Activated naive CD4-positive, alpha-beta T cell treated with anti-CD3 and anti-CD28 coated beads, Interleukin-2, amount 10 ng/mL, durations not matched to agents 7 days and 5 days (primary cell): ENCODE data around the gene CUBN.

Experiments
- CTCF ChIA-PET: fragments of 350-600 bp; sonication (Branson Sonifier 250); formaldehyde crosslinking; loops from one replicate; lab custom pipeline; 2021; ENCODE audit warnings: antibody characterized with exemption; lab: Charles Lee
- DNase-seq: peaks from one replicate; pipeline ENCODE4 v3.0.0-alpha.2; 2020
- H3K27ac Mint-ChIP-seq: one replicate; pipeline ENCODE4 v1.8.0; 2021; ENCODE audit warnings: mild to moderate bottlenecking, moderate library complexity, mixed read lengths
- H3K27me3 Mint-ChIP-seq: one replicate; pipeline ENCODE4 v1.8.0; 2021; ENCODE audit warnings: mild to moderate bottlenecking, mixed read lengths
- H3K36me3 Mint-ChIP-seq: one replicate; pipeline ENCODE4 v1.8.0; 2021; ENCODE audit warnings: mixed read lengths
- H3K4me1 Mint-ChIP-seq: one replicate; pipeline ENCODE4 v1.8.0; 2021; ENCODE audit warnings: mixed read lengths
- H3K4me3 Mint-ChIP-seq: one replicate; pipeline ENCODE4 v1.8.0; 2021; ENCODE audit warnings: mild to moderate bottlenecking, moderate library complexity, mixed read lengths
- H3K9me3 Mint-ChIP-seq: one replicate; pipeline ENCODE4 v1.8.0; 2021; ENCODE audit warnings: mixed read lengths

The CUBN gene

GRCh38 chr10:16803464-16803863 lies 326.1 kb downstream of the CUBN start:
- no peaks in the 10 kb centered on the region for H3K9me3 Mint-ChIP-seq
- CTCF ChIA-PET = no interaction called here
- H3K27me3 Mint-ChIP-seq = no peaks in the 10 kb centered on the region
- no peak overlapping the region for H3K27ac Mint-ChIP-seq
- no peak overlapping the region for H3K4me3 Mint-ChIP-seq
- DNase-seq = no peak
- peaks cover 27% of the 10 kb centered on the region for H3K36me3 Mint-ChIP-seq
- peaks cover 4% of the 10 kb centered on the region for H3K4me1 Mint-ChIP-seq

- no peaks in the 10 kb centered on the region for H3K27me3 Mint-ChIP-seq
Observed at GRCh38 chr10:16799621-16800020, 330.0 kb downstream of the CUBN start.

GRCh38 chr10:16798571-16798970 lies 331.0 kb downstream of the CUBN start:
- Mint-ChIP-seq H3K27me3 (no peaks in the 10 kb centered on the region), H3K36me3 (peaks cover 33% of the 10 kb centered on the region), H3K4me3 (no peak overlapping the region), H3K9me3 (no peaks in the 10 kb centered on the region), H3K27ac (no peak overlapping the region), H3K4me1 (peaks cover 4% of the 10 kb centered on the region)
- CTCF ChIA-PET = no interaction called here
- no peak for DNase-seq

More at GRCh38 chr10:16799621-16800020, 330.0 kb downstream of the CUBN start:
- Mint-ChIP-seq H3K27ac (no peak overlapping the region), H3K9me3 (no peaks in the 10 kb centered on the region), H3K36me3 (peaks cover 31% of the 10 kb centered on the region), H3K4me1 (peaks cover 4% of the 10 kb centered on the region), H3K4me3 (no peak overlapping the region)
- CTCF ChIA-PET = no interaction called here
- DNase-seq = no peak

- Mint-ChIP-seq H3K27ac (no peak overlapping the region), H3K4me3 (no peak overlapping the region), H3K36me3 (peaks cover 47% of the 10 kb centered on the region), H3K9me3 (peaks cover 4% of the 10 kb centered on the region), H3K27me3 (no peaks in the 10 kb centered on the region), H3K4me1 (peaks cover 4% of the 10 kb centered on the region)
- CTCF ChIA-PET = no interaction called here
- no peak for DNase-seq
Observed at GRCh38 chr10:16795410-16796073, 334.1 kb downstream of the CUBN start.

- Mint-ChIP-seq H3K36me3 (peaks cover 59% of the 10 kb centered on the region), H3K9me3 (peaks cover 4% of the 10 kb centered on the region), H3K4me3 (no peak overlapping the region), H3K27ac (no peak overlapping the region), H3K27me3 (no peaks in the 10 kb centered on the region), H3K4me1 (peaks cover 3% of the 10 kb centered on the region)
- DNase-seq = no peak
- CTCF ChIA-PET = no interaction called here
Observed at GRCh38 chr10:16794005-16794404, 335.6 kb downstream of the CUBN start.

GRCh38 chr10:16792675-16793074 lies 336.9 kb downstream of the CUBN start:
- H3K27me3 Mint-ChIP-seq = no peaks in the 10 kb centered on the region
- H3K9me3 Mint-ChIP-seq = peaks cover 4% of the 10 kb centered on the region
- H3K4me3 Mint-ChIP-seq = no peak overlapping the region
- peaks cover 58% of the 10 kb centered on the region for H3K36me3 Mint-ChIP-seq
- H3K4me1 Mint-ChIP-seq = peaks cover 16% of the 10 kb centered on the region
- CTCF ChIA-PET = no interaction called here
- DNase-seq = no peak
- no peak overlapping the region for H3K27ac Mint-ChIP-seq

- no peak overlapping the region for H3K4me3 Mint-ChIP-seq
- H3K4me1 Mint-ChIP-seq = peaks cover 26% of the 10 kb centered on the region
- H3K36me3 Mint-ChIP-seq = peaks cover 66% of the 10 kb centered on the region
- DNase-seq = no peak
- no peak overlapping the region for H3K27ac Mint-ChIP-seq
- H3K27me3 Mint-ChIP-seq = no peaks in the 10 kb centered on the region
- H3K9me3 Mint-ChIP-seq = peaks cover 12% of the 10 kb centered on the region
- CTCF ChIA-PET = no interaction called here
Observed at GRCh38 chr10:16789765-16790164, 339.8 kb downstream of the CUBN start.

GRCh38 chr10:16789261-16789660 lies 340.4 kb downstream of the CUBN start:
- peaks cover 26% of the 10 kb centered on the region for H3K4me1 Mint-ChIP-seq

GRCh38 chr10:16788778-16789177 lies 340.8 kb downstream of the CUBN start:
- H3K4me3 Mint-ChIP-seq = no peak overlapping the region
- H3K4me1 Mint-ChIP-seq = peaks cover 26% of the 10 kb centered on the region
- peaks cover 65% of the 10 kb centered on the region for H3K36me3 Mint-ChIP-seq
- no peaks in the 10 kb centered on the region for H3K27me3 Mint-ChIP-seq
- H3K9me3 Mint-ChIP-seq = peaks cover 13% of the 10 kb centered on the region
- no peak for DNase-seq
- peak overlapping the region; percentile 90 for H3K27ac Mint-ChIP-seq
- CTCF ChIA-PET = no interaction called here

More at GRCh38 chr10:16789261-16789660, 340.4 kb downstream of the CUBN start:
- Mint-ChIP-seq H3K9me3 (peaks cover 13% of the 10 kb centered on the region), H3K36me3 (peaks cover 65% of the 10 kb centered on the region), H3K27me3 (no peaks in the 10 kb centered on the region), H3K4me3 (no peak overlapping the region), H3K27ac (no peak overlapping the region)
- DNase-seq = no peak
- CTCF ChIA-PET = no interaction called here

- CTCF ChIA-PET = no interaction called here
- Mint-ChIP-seq H3K36me3 (peaks cover 59% of the 10 kb centered on the region), H3K9me3 (peaks cover 13% of the 10 kb centered on the region), H3K4me1 (peaks cover 26% of the 10 kb centered on the region), H3K27me3 (no peaks in the 10 kb centered on the region), H3K27ac (peak overlapping the region; percentile 90), H3K4me3 (no peak overlapping the region)
- no peak for DNase-seq
Observed at GRCh38 chr10:16788125-16788524, 341.5 kb downstream of the CUBN start.

GRCh38 chr10:16787361-16787791 lies 342.2 kb downstream of the CUBN start:
- Mint-ChIP-seq H3K36me3 (peaks cover 56% of the 10 kb centered on the region), H3K9me3 (peaks cover 13% of the 10 kb centered on the region), H3K4me1 (peaks cover 26% of the 10 kb centered on the region), H3K27ac (peak overlapping the region; percentile 90), H3K27me3 (no peaks in the 10 kb centered on the region), H3K4me3 (no peak overlapping the region)
- DNase-seq = peak; percentile 68
- CTCF ChIA-PET = interaction anchor here (1.0 kb wide), 1 partner anchor 11 kb away, joined by 3 read pairs; no protein-coding TSS in a partner anchor

GRCh38 chr10:16780338-16780880 lies 349.2 kb downstream of the CUBN start:
- no peak for DNase-seq
- CTCF ChIA-PET = interaction anchor here (0.6 kb wide), 1 partner anchor 78 kb away, joined by 3 read pairs; no protein-coding TSS in a partner anchor
- Mint-ChIP-seq H3K27me3 (no peaks in the 10 kb centered on the region), H3K27ac (peak overlapping the region; percentile 50), H3K9me3 (peaks cover 4% of the 10 kb centered on the region), H3K4me1 (peaks cover 36% of the 10 kb centered on the region), H3K36me3 (peaks cover 28% of the 10 kb centered on the region), H3K4me3 (no peak overlapping the region)

GRCh38 chr10:16779384-16779915 lies 350.2 kb downstream of the CUBN start:
- Mint-ChIP-seq H3K27ac (peak overlapping the region; percentile 49), H3K4me3 (no peak overlapping the region)

GRCh38 chr10:16777473-16778370 lies 351.9 kb downstream of the CUBN start:
- H3K4me1 Mint-ChIP-seq = peaks cover 36% of the 10 kb centered on the region
- peak; percentile 25 for DNase-seq
- peak overlapping the region; percentile 29 for H3K27ac Mint-ChIP-seq
- H3K27me3 Mint-ChIP-seq = no peaks in the 10 kb centered on the region
- CTCF ChIA-PET = interaction anchor here (0.6 to 1.1 kb wide), 4 partner anchors 32 to 898 kb away, joined by 3 to 4 read pairs (median 3); no protein-coding TSS in a partner anchor
- no peak overlapping the region for H3K4me3 Mint-ChIP-seq
- H3K36me3 Mint-ChIP-seq = peaks cover 22% of the 10 kb centered on the region
- no peaks in the 10 kb centered on the region for H3K9me3 Mint-ChIP-seq

More at GRCh38 chr10:16779384-16779915, 350.2 kb downstream of the CUBN start:
- Mint-ChIP-seq H3K27me3 (no peaks in the 10 kb centered on the region), H3K36me3 (peaks cover 25% of the 10 kb centered on the region), H3K9me3 (no peaks in the 10 kb centered on the region), H3K4me1 (peaks cover 36% of the 10 kb centered on the region)
- CTCF ChIA-PET = interaction anchor here (1.3 kb wide), 1 partner anchor 17 kb away, joined by 4 read pairs; no protein-coding TSS in a partner anchor
- peak; percentile 66 for DNase-seq
